ENCODE measurements around the gene SCN5A.

- TF ChIP-seq CTCF (conservative IDR thresholded peaks at IDR 0.05) (no peak), EZH2 (IDR thresholded peaks at IDR 0.05; ENCODE audit: low read depth) (no peak)
Measured at GRCh38 chr3:38586546-38587520, 62.7 kb downstream of the SCN5A start.

Data from PC-9 (cell line).